GM18951 (cell line): ENCODE data around the gene CHCHD6.

ENCODE experiments used
- POLR2A ChIP-seq: IDR thresholded peaks from 4 replicates; pipeline ENCODE4 v1.6.1; 2011; ENCODE audit warnings: mild to moderate bottlenecking; ENCODE audit not compliant: insufficient read length, insufficient read depth; ENCODE audit errors: extremely low read depth
- in situ Hi-C: fragments of 300-500 bp; cut with MboI; formaldehyde crosslinking; loops from one replicate; pipeline ENCODE4 v1.12.0; 2022; ENCODE audit warnings: low sequenced_read_pairs, mixed read lengths, inconsistent platforms; ENCODE audit not compliant: unreplicated experiment

The CHCHD6 gene

GRCh38 chr3:126852511-126852910 is 148.5 kb downstream of the CHCHD6 start:
- in situ Hi-C loops: no loop called here
- TF ChIP-seq POLR2A: no peak

- no peak for TF ChIP-seq POLR2A
- in situ Hi-C loops: no loop called here
Measured at GRCh38 chr3:126854666-126855065, 150.6 kb downstream of the CHCHD6 start.

DNA sequence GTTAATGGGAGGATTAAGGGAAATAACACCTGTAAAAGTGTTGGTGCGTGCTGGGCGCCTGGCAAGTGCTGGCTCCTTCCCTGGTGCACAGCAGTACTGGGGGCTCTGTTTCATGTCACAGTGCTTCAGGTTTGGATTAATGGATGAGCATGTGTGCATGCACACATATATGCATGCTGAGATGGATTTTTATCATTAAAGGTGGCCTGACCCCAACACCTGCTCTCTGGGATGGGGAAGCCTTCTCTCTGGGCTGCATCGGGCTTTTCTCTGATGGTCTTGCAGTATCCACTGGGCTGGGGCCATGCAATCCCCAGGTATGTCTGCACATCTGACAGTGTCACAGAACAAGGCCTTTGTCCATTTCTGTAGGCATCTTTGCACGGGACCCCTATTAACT is 151.3 kb downstream of the CHCHD6 start:
- in situ Hi-C loops: no loop called here
- no peak for TF ChIP-seq POLR2A

- in situ Hi-C loops: no loop called here
- no peak for TF ChIP-seq POLR2A
Measured at GRCh38 chr3:126857928-126858327, 153.9 kb downstream of the CHCHD6 start.

DNA sequence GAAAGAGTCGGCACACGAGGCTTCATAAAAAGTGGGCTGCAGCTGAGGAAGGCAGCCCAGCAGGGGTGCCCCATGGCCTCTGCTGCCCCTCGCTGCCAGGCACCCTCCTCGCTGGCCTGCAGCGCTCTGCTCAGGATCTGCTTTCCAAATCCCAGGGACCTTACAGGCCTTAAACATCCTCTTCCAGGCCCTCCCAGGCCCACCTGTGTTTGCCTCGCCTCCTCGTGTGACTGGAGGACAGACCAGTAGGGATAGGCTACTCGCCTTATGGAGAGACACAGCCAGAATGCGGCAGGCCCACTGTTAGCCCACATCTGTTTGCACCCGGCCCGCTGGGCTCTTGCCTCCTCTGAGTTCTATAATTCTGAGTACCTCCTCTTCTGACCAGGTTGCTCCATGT is 154.4 kb downstream of the CHCHD6 start:
- in situ Hi-C loops: no loop called here
- TF ChIP-seq POLR2A: no peak

DNA sequence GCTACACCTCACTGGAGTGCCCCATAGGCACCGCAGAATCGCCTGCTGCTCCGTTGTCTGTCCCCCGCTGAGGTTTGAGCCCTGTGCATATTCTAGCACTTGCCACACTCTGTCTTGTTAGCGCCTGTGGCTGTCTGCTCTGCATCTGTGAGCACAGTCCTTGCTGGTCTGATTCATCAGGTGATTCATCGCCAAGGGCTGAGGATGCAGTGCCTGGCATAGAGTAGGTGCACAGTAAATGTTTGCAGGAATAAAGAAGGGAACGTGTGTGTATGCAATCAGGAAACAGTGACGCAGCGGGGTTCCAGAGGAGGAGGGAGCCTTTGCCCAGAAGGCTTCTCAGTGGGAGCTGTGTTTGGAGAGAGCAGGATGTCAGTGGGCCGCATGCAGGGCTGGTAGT is 154.8 kb downstream of the CHCHD6 start:
- TF ChIP-seq POLR2A: no peak
- in situ Hi-C loops: no loop called here

DNA sequence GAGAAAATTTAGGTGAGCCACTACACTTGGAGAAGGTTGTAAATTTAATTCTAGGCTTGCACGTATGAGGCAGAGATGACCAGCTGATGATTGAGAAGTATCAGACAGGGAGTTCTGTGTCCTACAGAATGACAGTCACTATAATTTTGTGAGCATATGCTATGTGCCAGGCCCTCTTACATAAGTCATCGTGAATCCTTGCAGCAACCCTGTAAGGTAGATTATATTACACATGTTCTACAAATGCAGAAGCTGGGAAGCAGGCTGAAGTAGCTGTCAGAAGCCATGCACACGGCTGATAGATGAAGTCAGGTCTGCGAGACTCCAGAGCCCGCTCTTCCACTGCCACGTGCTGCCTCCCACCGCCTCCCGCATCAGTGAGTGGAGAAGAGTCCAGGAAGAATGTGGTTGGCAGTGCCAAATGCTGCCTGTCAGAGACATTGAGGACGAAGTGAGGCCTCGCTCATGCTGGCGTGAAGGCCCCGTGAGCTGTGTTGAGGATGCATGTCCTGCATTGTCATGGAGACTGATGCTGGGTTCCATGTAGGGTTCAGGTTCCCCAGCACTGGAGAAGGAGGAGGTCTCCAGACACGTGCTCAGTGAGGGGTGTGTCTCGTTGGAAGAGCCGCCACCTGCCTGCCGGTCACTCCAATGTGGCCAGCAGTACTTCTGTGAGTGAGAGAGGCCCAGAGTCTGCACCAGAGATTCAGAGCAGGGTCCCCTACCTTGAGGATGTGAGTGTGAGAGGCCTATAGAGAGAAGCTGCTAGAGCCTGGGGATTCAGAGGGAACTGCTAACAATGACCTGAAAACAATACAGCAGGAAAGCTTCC is 155.6 kb downstream of the CHCHD6 start:
- no peak for TF ChIP-seq POLR2A
- in situ Hi-C loops: no loop called here

DNA sequence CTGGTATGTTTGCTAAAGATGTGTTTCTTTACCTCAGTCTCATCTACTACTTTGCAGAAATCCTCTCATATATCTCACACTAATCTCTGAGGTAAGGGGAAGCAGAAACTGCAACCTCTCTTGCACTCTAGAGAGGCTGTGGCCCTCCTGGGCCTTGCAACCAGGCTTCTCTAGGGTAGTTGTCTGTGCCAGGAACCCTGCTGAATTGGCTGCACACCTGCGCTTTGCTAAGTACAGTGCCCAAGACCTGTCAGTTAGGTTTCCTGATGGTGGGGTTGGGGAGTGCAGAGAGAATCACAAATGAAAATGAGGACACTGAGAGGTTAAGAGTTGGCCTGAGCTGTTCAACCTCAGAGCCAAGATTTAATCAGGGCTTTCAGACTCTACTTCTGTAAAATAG is 161.7 kb downstream of the CHCHD6 start:
- in situ Hi-C loops: no loop called here
- TF ChIP-seq POLR2A: no peak

DNA sequence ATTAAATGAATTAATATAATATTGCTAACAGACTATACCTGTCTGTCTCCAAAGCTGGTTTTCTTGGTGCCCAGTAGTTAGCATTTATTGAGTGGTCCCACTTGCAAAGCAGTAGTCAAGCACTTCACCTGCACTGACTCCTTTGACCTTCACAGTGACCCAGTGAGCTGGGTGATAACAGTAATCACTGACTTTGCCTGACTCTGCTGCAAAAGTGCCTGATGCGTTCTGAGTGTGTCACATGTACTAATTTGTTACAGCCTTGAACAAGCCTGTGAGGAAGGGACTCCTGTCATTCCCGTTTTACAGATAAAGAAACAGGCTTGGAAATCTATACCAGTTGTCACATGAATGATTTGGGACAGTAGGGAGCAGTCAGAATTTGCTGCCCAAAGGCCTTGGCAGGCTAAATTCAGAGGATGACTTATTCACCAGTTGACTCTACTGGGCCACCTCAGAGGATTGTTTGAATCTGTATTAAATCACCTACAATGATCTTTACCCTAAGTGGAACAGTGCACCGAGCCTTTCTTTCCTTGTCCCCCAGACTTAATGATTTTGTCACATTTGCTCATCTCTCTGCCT is 162.2 kb downstream of the CHCHD6 start:
- in situ Hi-C loops: no loop called here
- no peak for TF ChIP-seq POLR2A

DNA sequence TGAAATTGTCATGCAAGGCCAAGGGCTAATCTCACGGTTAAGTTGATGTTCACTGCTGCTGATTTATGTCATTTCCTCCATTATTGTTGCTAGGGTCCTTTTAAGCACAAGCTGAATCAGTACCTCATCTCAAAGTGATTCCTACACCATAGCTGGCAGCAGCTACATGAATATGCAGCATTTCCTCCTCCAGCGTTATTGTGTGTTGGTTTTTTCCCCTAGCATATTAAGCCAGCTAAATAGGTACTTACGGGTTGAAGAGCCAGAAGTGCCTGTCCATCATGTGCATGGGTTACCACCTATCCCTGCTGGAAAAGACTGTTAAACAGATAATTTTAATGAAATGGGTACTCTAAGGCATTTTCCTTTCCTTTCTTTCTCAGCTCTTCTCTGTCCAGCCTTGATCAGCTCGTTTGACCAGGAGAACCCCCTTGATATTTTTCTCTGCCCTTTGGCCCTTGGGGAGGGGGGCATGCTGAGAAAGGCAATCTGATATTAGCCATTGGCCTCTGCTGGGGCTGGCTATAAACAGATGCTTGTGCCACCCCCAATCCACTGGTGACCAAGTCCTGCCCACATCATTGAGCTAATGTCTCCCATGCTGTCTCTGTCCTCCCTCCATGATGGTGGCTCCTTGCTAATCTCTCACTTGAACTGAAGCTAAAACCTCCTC is 163.3 kb downstream of the CHCHD6 start:
- TF ChIP-seq POLR2A: no peak
- in situ Hi-C loops: no loop called here

DNA sequence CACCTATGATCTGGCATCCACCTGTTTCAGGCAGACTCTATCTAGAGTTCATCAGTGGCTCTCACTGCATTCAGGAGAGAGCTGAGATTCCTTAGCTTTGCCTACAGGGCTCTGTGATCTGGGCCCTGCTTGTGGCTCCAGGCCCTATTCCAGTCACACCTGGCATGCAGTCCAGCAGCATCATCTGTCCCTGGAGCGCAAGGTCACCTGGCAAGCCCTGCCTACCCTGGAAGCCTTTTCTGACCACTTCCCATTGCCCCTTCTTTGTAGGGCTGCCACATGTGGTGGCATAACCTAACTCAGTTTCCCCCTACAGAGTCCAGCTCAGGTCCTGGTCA is 163.8 kb downstream of the CHCHD6 start:
- in situ Hi-C loops: no loop called here
- no peak for TF ChIP-seq POLR2A

GRCh38 chr3:126870608-126871210 is 166.7 kb downstream of the CHCHD6 start:
- in situ Hi-C loops: no loop called here
- TF ChIP-seq POLR2A: no peak

DNA sequence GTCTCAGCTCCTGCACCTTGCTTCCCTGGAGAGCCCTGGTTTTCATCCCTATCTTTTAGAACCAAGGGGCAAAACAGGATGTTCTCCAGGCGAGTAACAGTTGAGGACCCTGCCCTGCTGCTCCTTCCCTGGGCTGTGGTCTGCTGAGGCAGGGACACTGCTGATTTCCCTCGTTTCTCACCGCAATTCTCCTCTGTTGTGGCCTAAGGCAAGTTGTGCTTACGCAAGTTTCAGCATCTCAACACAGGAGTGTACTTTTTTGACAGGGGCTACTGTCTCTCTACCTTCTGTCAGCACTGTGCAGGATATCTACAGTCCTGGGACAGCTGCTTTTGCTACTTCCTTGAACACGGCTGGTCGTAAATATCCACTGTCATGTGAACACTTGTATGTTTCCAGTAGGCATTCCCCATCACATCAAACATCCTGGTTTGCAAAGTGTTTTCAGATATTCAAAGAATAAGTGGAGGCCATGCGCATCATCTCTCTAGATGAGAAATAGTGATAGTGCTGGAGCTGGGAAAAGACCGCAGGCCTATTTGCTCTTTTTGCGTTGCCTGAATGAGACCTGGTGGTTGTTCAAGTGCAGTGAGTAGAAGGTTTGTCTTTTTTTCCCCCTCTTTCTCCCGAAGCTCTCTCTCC is 168.8 kb downstream of the CHCHD6 start:
- TF ChIP-seq POLR2A: no peak
- in situ Hi-C loops: no loop called here
